ENCODE data around the gene SNRK.

DNA sequence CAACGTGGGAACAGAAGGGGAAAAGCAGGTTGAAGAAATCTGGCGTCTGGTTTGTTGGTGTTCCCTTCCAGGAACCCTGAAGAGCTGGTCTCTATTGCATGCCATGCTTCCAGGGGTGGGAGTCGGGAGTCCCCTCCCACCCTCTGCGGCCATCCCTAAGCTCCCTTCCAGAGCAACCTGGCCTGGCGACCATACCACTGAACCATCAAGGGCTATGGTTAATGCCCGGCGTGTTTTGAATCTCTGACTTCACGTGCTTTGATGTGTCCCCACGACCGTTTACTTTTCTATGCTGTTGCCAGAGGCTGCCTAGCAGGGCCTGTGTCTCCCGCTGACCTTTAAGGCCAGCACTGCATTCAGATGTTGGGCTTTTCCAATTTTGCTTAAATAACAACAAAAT lies 696 bp upstream of the SNRK start:
- no peak for TF ChIP-seq CTCF (IDR thresholded peaks at IDR 0.05)
- no peak for TF ChIP-seq EP300 (IDR thresholded peaks at IDR 0.05)
- TF ChIP-seq POLR2AphosphoS5 (IDR thresholded peaks at IDR 0.05), result no peak
- TF ChIP-seq POLR2A (IDR thresholded peaks at IDR 0.05; ENCODE audit: low read depth), result no peak

Data from esophagus muscularis mucosa (tissue), 4 donors.